Activated CD4-positive, alpha-beta T cell treated with anti-CD3 and anti-CD28 coated beads, Interleukin-10, Interleukin-2, amounts not matched to agents 100 ng/mL and 50 ng/mL, durations not matched to agents 16 hours and 8 hours (primary cell): ENCODE data around the gene ARRB1.
A peak's percentile ranks its signal among the peaks of the same experiment; 100 is the strongest.
"Not testable (repeated sequence)": the region's sequence is repeated elsewhere in the genome, so short reads cannot be mapped to it uniquely, and the experiment has no call there.

ENCODE experiments used
- DNase-seq: peaks from one replicate; pipeline ENCODE4 v3.0.0-alpha.2; 2020

Gene ARRB1

GRCh38 chr11:75369560-75370255, 18.2 kb upstream of the ARRB1 start:
- no peak for DNase-seq

GRCh38 chr11:75366826-75367225, 15.4 kb upstream of the ARRB1 start:
- DNase-seq, result not testable (repeated sequence)

GRCh38 chr11:75365711-75366181, 14.3 kb upstream of the ARRB1 start:
- no peak for DNase-seq

- DNase-seq, result not testable (repeated sequence)
These were observed 10.8 kb upstream of the ARRB1 start for GRCh38 chr11:75362285-75362684.

- no peak for DNase-seq
These were observed 5.2 kb upstream of the ARRB1 start for GRCh38 chr11:75356613-75357012.

GRCh38 chr11:75355051-75355450, 3.6 kb upstream of the ARRB1 start:
- no peak for DNase-seq

GRCh38 chr11:75352588-75353206, 1.2 kb upstream of the ARRB1 start:
- no peak for DNase-seq

GRCh38 chr11:75351791-75352587, 528 bp upstream of the ARRB1 start:
- DNase-seq, result peak; percentile 49

- DNase-seq, result peak; percentile 43
These were observed 519 bp downstream of the ARRB1 start for GRCh38 chr11:75350743-75351540.

- DNase-seq, result no peak
These were observed 1.2 kb downstream of the ARRB1 start for GRCh38 chr11:75350122-75350742.

- DNase-seq, result no peak
These were observed 1.8 kb downstream of the ARRB1 start for GRCh38 chr11:75349521-75350116.

GRCh38 chr11:75347781-75348566, 3.5 kb downstream of the ARRB1 start:
- DNase-seq, result no peak

GRCh38 chr11:75346912-75347647, 4.4 kb downstream of the ARRB1 start:
- DNase-seq, result no peak

GRCh38 chr11:75346296-75346695, 5.2 kb downstream of the ARRB1 start:
- DNase-seq, result no peak

- DNase-seq, result no peak
These were observed 5.9 kb downstream of the ARRB1 start for GRCh38 chr11:75345455-75346160.

- no peak for DNase-seq
These were observed 6.6 kb downstream of the ARRB1 start for GRCh38 chr11:75344761-75345454.

- DNase-seq, result no peak
These were observed 7.3 kb downstream of the ARRB1 start for GRCh38 chr11:75344186-75344585.

GRCh38 chr11:75342966-75343870, 8.2 kb downstream of the ARRB1 start:
- DNase-seq, result no peak
